Measurements from ENCODE around the gene IMPG2.

DNA sequence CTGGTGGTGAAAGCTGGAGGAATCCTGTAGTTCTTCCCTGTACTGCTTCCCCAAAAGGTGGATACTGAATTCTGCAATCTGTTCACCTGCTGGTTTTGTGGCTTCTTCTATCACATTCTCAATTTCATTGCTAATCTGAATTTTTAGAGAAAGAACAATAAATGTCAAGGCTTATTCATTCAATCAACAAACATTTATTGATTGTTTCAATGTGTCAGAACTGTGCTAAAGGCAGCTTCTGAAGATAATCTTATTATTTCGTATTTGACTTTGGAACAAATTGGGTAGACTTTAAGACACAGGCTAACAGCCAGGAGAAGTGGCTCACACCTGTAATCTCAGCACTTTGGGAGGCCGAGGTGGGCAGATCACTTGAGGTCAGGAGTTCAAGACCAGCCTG is 46.8 kb downstream of the IMPG2 start:
- TF ChIP-seq CTCF (IDR thresholded peaks at IDR 0.05; ENCODE audit: low read depth, low read length, missing input control) (no peak), GABPA (IDR thresholded peaks at IDR 0.05 in 1 of 2, conservative IDR thresholded peaks at IDR 0.05 in 1 of 2) (no peak), REST (IDR thresholded peaks at IDR 0.05) (no peak), SP1 (IDR thresholded peaks at IDR 0.05) (no peak)
- TF ChIP-seq, protein P1, sequence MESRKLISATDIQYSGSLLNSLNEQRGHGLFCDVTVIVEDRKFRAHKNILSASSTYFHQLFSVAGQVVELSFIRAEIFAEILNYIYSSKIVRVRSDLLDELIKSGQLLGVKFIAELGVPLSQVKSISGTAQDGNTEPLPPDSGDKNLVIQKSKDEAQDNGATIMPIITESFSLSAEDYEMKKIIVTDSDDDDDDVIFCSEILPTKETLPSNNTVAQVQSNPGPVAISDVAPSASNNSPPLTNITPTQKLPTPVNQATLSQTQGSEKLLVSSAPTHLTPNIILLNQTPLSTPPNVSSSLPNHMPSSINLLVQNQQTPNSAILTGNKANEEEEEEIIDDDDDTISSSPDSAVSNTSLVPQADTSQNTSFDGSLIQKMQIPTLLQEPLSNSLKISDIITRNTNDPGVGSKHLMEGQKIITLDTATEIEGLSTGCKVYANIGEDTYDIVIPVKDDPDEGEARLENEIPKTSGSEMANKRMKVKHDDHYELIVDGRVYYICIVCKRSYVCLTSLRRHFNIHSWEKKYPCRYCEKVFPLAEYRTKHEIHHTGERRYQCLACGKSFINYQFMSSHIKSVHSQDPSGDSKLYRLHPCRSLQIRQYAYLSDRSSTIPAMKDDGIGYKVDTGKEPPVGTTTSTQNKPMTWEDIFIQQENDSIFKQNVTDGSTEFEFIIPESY (IDR thresholded peaks at IDR 0.05): no peak
- TF ChIP-seq, protein P2, sequence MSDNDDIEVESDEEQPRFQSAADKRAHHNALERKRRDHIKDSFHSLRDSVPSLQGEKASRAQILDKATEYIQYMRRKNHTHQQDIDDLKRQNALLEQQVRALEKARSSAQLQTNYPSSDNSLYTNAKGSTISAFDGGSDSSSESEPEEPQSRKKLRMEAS (IDR thresholded peaks at IDR 0.05): no peak

Data from liver (tissue), 3 donors.